Stimulated activated CD4-positive, alpha-beta T cell treated with anti-CD3 and anti-CD28 coated beads, Interleukin-15, amount 100 ng/mL, for 48 hours (primary cell): ENCODE results near the gene DELE1.
A peak's percentile ranks its signal among the peaks of the same experiment; 100 is the strongest.

ENCODE experiments used
- DNase-seq, 2 donors: peaks; one replicate each; pipeline ENCODE4 v3.0.0-alpha.2; 2020; ENCODE audit warnings: low read depth in 2 of 2

The DELE1 gene

GRCh38 chr5:141923448-141924313 lies at the start of gene DELE1:
Gene DELE1 (plus strand): TSS chr5:141923871. CDS start chr5:141923942, 71 bp downstream.
- peak; percentile 91 to 95 for DNase-seq

DNA sequence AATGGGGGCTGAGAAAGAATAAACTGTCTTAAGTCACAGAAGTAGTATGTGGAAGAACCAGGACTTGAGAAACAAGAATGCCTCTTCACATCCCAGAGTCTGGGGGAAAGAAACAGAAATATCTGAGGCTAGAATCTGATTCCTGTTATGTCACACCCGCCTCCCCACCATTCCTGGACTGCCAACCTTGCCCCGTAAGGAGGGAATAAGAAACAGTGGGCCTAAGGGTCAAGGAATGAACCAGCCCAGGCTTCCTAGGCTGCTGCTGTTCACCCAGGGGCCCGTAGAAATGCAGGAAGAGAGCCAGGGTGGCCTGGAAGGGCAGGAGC lies 49.8 kb upstream of the DELE1 start:
- DNase-seq = no peak

DNA sequence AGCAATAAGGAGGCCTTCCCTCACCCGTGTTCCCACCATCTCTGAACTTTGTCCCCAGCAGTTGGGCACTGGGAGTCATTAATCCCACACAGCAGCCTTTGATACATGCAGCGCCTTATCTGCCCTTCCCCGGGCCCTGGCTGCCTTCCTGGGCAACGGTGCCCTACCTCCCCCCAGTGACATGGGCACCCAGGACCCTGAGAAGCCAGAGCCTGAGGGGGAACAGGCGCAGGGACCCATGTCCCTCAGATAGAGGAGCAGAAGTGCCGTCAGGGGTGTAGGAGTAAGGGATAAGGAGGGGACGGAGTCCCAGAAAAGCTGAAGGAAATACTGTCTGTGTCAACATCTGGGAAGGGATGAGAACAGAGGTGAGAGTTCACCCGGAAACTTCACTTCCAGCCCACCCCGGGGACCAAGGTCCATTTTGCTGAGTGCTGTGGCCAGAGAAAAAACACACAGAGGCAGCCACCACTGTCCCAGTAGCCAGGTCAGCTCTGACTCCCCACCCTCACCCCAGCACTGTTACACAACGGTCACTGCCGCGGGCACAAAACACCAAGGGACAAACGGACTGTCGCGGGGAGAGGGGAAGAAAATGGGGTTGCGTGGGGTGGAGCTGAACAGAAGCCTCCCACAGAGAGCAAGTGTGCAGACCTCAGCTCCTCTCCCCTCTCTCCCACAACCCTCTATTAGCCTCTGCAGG lies 49.3 kb upstream of the DELE1 start:
- no peak for DNase-seq

DNA sequence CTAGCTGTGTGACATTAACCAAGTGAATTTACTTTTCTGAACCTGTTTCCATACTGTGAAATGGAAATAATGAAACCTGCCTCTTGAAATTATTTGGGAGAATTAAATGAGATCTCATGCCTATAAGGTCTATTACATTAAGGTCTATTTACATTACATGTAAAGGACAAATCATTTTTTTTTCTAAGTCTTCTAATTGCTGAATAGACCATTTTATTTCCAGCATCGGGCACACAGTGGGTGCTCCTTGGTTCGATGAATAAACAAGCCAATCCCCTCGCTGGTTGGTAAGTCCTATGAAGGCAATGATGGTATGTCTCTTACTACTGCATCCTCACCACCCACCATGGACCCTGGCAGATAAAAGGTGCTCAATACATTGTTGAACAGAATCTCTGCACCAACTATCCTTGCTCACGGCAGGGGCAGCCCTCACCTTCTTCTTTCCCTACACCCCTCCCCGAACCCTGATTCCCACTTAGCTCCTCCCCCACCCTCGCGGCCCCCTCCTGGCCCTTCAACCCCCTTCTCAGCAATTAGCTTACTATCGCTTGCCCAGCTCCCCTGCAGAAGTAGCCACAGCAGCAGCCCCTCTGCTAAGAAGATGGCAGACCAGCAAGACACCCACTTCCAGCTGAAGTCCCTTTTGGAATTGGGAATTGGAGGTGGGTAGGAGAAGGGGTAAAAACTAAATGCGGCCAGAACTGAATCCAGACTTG lies 48.5 kb upstream of the DELE1 start:
- no peak for DNase-seq

GRCh38 chr5:141875795-141876627 lies 47.7 kb upstream of the DELE1 start:
- no peak for DNase-seq

DNA sequence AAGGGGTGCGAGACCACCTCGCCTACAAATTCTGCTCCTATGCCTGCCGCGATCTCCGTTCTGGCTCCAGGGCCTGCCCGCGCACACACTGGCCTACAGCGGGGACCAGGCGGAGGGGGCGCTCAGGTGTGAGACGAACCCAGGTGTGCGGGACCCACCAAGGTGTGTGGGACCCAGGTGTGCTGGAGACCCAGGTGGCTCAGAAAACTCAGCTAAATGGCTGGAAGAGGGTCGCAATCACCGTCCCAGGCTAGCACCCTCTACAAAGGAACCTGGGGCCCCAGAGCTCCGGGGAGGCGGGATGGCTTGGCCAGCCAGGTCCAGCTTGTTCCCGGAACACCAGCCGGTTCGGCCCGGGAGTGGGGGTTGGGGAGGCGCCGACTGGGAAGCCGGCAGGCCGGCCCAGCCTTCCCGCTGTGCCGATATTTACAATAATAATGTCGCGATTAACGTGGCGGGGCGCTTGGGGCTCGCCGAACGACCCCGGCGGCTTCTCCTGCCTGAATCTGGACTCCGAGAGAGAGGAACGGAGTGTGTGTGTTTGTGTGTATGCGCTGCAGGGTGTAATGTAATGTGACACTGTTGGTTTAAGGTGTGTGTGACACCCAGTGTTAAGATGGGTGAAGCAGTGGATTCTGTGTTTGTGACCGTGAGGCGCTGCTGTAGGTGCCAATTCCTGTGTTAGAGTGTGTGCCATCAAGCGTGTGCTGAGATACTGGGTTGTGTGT lies 46.9 kb upstream of the DELE1 start:
- DNase-seq = no peak

- DNase-seq = no peak
These were observed 46.1 kb upstream of the DELE1 start for GRCh38 chr5:141877356-141878185.

- no peak for DNase-seq
These were observed 45.4 kb upstream of the DELE1 start, which contains the start of gene PCDH1 for GRCh38 chr5:141878186-141878710. Gene PCDH1 (minus strand): TSS chr5:141878410. CDS start chr5:141878262, 148 bp downstream.

DNA sequence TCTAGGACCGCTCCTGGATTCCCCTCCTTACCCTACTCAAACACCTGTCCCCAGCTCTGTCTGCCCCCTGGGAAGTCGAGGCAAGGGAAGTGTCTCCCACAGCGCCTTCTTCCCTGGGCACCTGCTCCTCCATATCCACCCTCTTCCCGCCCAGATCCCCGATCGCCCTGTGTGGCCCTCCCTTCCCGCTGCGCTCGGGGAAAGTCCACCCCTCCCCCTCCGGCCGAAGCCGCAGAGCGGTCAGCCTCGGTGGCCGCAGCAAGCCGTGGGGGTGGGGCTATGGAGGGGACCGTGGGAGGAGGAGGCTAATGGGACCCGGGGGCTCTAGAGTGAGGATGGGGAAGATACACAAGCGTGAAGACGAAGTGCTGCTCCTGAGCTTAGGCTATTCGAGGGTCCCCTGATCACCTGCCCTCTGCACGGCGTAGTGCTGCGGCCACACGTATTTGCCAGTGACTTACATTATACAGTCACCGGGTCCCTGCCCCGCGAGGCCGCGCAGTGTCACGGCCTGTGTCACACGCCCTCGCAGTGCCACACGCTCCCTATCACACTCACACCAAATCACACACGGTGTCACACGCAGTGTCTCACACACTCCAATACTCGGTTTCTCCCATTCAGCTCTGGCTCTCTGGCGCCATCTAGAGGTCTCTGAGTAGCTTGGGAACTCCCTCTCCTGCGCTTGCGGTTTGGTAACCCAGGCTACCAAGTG lies 44.8 kb upstream of the DELE1 start:
- peak; percentile 79 to 85 for DNase-seq

DNA sequence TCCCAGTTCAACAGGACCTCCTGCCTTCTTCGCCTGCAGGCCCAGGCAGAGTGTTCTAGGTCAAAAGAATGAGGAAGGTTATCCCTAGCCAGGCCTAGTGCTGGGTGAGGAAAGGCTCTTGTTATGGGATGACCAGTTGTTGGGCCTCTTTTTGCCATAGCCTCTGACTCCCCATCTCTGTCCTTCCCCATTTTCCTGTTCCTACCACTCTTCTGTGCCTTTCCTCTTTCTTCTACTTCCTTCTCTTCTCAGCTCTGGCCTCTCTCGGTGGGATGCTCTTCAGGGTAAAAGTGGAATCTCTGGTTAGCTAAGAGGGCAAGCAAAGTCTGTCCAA lies 44.3 kb upstream of the DELE1 start:
- no peak for DNase-seq

DNA sequence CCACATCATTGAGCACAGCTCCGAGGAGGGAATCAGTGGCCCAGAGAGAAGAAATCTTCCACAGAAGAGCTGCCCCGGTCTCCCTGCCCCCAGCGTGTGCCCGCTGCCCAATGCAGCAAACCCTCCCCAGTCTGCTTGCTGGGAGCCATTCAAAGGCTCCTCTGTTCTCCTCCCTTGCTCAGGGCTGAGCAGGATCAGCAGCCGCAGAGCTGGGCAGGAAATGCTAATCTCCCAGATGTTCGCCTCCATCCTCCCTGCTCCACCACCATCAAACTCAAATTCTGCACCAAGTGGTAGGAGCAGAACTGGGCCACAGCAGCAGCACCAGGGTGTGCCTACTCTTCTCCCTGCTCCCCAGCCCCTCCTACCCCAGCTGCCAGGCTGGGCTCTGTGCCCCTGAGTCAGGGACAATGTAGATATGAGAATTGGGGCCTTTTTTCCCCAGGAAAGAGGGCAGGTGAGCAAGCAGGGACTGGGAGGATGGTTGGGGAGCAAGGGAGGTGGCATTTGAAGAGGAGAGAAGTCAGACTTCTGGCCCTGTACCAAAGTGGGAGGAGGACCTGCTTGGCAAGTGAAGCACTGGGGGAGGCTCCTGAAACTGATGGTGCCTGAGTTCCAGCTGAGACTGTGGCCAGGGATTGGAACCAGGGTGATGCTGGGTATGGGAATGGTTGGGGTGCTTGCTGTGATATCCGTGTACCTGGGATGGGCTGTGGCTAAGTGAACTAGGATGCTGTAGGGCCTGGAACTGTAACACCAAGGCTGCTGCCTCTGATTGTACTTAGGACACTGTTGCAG lies 43.5 kb upstream of the DELE1 start:
- no peak for DNase-seq

DNA sequence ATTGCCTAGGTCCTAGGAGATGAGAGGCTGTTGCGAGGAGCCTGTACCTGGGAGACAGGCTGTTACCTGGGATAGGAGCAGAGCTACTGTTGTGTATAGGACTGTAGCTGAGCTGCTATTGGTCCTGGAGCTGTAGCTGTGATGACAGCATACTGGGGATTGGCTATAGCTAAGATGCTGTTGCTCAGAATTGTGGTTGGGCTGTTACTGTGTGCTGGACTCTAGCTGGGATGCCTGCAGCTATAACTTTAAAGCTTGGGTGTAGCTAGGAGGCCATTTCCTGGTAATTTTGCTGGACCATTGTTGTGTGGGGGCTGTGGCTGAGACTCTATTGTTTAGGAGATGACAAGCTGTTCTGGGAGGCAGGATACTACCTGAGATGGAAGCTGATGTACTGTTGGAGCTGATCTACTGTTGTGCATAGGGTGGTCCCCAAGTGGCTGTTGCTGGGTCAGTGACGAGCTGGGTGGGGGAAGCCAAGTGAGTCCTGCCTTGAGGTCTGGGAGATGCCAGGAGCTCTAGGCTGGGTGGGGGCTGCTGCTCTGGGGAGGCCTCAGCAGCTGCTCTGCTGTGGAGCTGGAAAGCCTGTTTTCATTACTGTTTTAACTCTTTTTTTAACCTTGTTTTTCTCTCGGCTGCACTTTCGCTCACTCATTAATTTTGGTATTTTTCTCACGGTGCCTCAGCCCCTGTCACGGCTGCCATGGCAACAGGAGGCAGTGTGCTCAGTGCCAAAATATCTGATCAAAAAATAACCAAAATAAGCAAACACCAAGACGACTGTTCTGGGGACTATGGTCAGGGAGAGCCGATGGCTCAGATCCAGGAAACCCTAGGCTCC lies 42.5 kb upstream of the DELE1 start:
- DNase-seq = no peak

GRCh38 chr5:141881886-141882285 lies 41.8 kb upstream of the DELE1 start:
- DNase-seq = no peak

- DNase-seq = no peak
These were observed 41.0 kb upstream of the DELE1 start for GRCh38 chr5:141882594-141883183.

GRCh38 chr5:141883184-141883891 lies 40.3 kb upstream of the DELE1 start:
- DNase-seq = no peak

DNA sequence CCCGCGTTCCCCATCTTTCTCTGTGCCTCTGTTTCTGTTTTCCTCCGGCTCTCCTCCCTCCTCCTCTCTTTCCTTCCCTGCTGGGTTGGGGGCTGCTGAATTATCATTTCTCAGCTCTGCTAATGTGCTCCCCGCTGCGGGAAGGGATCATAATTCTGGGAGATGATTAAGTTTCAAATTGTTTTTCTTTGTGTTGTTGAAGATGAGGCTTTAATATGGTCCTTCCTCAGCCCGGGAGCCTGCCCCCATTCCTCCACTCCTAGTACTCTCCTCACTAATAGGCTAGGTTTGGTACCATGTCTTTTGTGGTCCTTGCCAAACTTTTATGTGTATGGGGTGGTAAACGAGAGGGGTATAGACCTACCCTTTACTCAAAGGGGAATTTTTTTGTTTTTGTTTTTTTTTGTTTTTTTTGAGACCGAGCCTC lies 39.8 kb upstream of the DELE1 start:
- DNase-seq = no peak
